Muscle of leg (tissue), 16 donors: ENCODE data around the gene LARP4B. TPM values are rescaled to one million over a fixed set of nuclear protein-coding genes. Genes with fewer than 3 reads are reported as not detected.

Experiments used
- DNase-seq: peaks from one replicate; pipeline ENCODE4 v3.0.0; 2013
- H3K27ac ChIP-seq: one replicate; pipeline ENCODE4 v1.5.1; 2013; ENCODE audit warnings: mild to moderate bottlenecking, low read length, control low read depth
- H3K27me3 ChIP-seq: one replicate; pipeline ENCODE4 v1.6.1; 2013; ENCODE audit warnings: low read length; ENCODE audit not compliant: control insufficient read depth, insufficient read depth
- H3K36me3 ChIP-seq: one replicate; pipeline ENCODE4 v1.6.1; 2013; ENCODE audit warnings: low read length; ENCODE audit not compliant: control insufficient read depth, insufficient read depth
- H3K4me1 ChIP-seq: one replicate; pipeline ENCODE4 v1.6.1; 2013; ENCODE audit warnings: low read length; ENCODE audit not compliant: control insufficient read depth, insufficient read depth
- H3K4me3 ChIP-seq: one replicate; pipeline ENCODE4 v1.5.1; 2013; ENCODE audit warnings: low read length, control low read depth
- H3K9me3 ChIP-seq: replicated peaks from 2 replicates; pipeline ENCODE4 v1.6.1; 2013; ENCODE audit warnings: low read depth, low read length; ENCODE audit not compliant: control insufficient read depth
- WGBS: methylation state at CpG from one replicate; pipeline ENCODE4 v1.1.5; 2013; ENCODE audit warnings: missing lambda C conversion rate; ENCODE audit not compliant: insufficient coverage; 5-methylcytosine and 5-hydroxymethylcytosine counted together
- long read RNA-seq, 11 donors: transcript quantifications; one replicate each; lab custom pipeline, GENCODE V29; 2026
- polyA plus RNA-seq, 8 donors: library from polyadenylated mRNA; unstranded; fragments of 120-200 nt; gene quantifications; one replicate each; pipeline versions ENCODE4 v1.2.1 to v1.2.3, GENCODE V29; 2013; ENCODE audit warnings: inconsistent platforms in 1 of 8, low replicate concordance in 1 of 8; ENCODE audit not compliant: insufficient read length in 8 of 8, insufficient read depth in 1 of 8
- total RNA-seq: library from RNA; stranded (reverse); fragments of 120-200 nt; gene quantifications from one replicate; pipeline ENCODE4 v1.2.4, GENCODE V29; 2013

LARP4B gene
- total RNA-seq: 35.8 TPM
- 10 to 100 TPM; 40.9 to 84.5 (median 55.3) TPM for polyA plus RNA-seq
- long read RNA-seq, donor 1, full-length matches to known transcripts: 2 of 2 reads
- long read RNA-seq, donor 1, partial matches to known transcripts: 0 of 2 reads
- long read RNA-seq, donor 1, other reads (novel, unspliced or antisense): 0 of 2 reads
- long read RNA-seq, donor 2: 0 reads
- long read RNA-seq, donor 3, full-length matches to known transcripts: 8 of 8 reads
- long read RNA-seq, donor 3, partial matches to known transcripts: 0 of 8 reads
- long read RNA-seq, donor 3, other reads (novel, unspliced or antisense): 0 of 8 reads
- long read RNA-seq, donor 4, full-length matches to known transcripts: 3 of 10 reads
- long read RNA-seq, donor 4, partial matches to known transcripts: 7 of 10 reads
- long read RNA-seq, donor 4, other reads (novel, unspliced or antisense): 0 of 10 reads
- long read RNA-seq, donor 5, full-length matches to known transcripts: 9 of 9 reads
- long read RNA-seq, donor 5, partial matches to known transcripts: 0 of 9 reads
- long read RNA-seq, donor 5, other reads (novel, unspliced or antisense): 0 of 9 reads
- long read RNA-seq, donor 6, full-length matches to known transcripts: 17 of 17 reads
- long read RNA-seq, donor 6, partial matches to known transcripts: 0 of 17 reads
- long read RNA-seq, donor 6, other reads (novel, unspliced or antisense): 0 of 17 reads
- long read RNA-seq, donor 7, full-length matches to known transcripts: 3 of 3 reads
- long read RNA-seq, donor 7, partial matches to known transcripts: 0 of 3 reads
- long read RNA-seq, donor 7, other reads (novel, unspliced or antisense): 0 of 3 reads
- long read RNA-seq, donor 8, full-length matches to known transcripts: 4 of 4 reads
- long read RNA-seq, donor 8, partial matches to known transcripts: 0 of 4 reads
- long read RNA-seq, donor 8, other reads (novel, unspliced or antisense): 0 of 4 reads
- long read RNA-seq, donor 9, full-length matches to known transcripts: 3 of 3 reads
- long read RNA-seq, donor 9, partial matches to known transcripts: 0 of 3 reads
- long read RNA-seq, donor 9, other reads (novel, unspliced or antisense): 0 of 3 reads
- long read RNA-seq, donor 10, full-length matches to known transcripts: 6 of 6 reads
- long read RNA-seq, donor 10, partial matches to known transcripts: 0 of 6 reads
- long read RNA-seq, donor 10, other reads (novel, unspliced or antisense): 0 of 6 reads
- long read RNA-seq, donor 11, full-length matches to known transcripts: 2 of 2 reads
- long read RNA-seq, donor 11, partial matches to known transcripts: 0 of 2 reads
- long read RNA-seq, donor 11, other reads (novel, unspliced or antisense): 0 of 2 reads

DNA sequence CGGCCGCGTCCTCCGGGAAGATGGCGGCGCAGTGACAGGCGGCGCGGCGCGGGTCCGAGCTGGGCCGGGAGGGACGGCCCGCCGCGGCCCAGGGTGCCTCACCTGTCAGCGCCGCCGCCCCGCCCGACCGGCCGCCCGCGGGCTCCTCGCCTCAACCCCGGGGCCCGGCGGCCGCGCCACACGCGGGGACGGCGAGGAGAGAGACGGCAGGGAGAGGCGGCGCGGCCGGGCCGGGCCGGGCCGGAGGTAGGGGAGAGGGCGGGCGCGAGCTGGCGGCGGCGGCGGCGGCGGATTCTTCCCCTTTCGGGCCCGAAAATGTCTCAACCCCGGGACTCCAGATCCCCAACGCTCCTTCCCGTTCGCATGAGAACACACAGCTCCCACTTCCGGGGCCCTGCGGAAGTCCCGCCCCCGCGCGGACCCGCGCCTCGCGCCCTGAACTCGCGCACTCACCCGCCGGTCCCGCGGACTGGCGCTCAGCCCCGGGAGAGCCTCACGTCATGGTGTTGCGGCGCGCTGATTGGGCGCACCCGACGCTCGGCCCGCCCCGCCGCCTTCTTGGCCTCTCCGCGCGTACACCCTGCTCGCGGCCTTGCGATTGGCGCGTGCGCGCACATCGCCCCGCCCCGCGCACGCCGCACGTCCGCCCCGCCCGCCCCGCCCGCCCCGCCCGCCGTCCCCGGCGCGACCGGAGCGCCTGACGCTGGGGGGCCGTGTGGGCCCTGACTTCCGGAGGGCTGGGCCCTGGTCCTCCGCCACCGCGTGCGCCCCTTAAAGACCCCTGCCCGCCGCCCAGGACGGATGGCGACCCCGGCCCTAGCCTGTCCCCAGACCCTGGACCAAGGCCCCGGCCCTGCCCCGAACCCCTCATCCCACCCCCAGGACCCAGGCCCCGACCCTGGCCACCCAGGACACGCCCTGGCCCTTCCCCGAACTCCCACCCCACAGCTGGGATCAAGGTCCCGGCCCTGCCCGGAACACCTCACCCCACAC lies at the start of gene LARP4B:
Gene LARP4B (minus strand): TSS at position 380 of the 993 bp plus-strand sequence. CDS start 45,984 bp downstream, outside the sequence.
- H3K27me3 ChIP-seq: no peaks in the 10 kb centered on the region
- WGBS: under 1% methylated on average over 128 of the region's 137 CpGs
- peak; percentile 99 for DNase-seq

DNA sequence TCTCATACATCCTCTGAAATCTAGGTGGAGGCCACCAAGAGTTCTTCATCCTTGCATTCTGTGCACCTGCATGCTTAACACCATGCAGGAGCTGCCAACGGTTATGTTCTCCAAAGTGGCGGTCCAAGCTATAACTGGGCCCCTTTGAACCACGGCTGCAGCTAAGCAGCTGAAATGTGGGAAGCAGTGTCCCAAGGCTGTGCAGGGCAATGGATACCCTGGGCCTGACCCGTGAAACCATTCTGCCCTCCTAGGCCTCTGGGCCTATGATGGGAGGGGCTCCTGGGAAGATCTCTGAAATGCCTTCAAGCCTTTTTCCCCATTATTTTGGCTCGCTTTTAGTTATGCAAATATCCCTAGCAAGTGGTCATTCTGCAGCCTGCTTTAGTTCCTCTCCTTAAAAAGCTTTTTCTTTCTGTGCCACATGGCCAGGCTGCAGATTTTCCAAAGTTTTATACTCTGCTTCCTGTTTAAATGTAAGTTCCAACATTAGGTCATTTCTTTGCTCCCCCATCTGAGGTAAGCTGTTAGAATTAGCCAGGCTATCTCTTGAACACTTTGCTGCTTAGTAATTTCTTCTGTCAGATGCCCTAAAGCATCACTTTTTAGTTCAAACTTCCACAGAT lies 49.1 kb upstream of the LARP4B start:
- Histone ChIP-seq H3K27ac (no peak overlapping the region), H3K4me1 (no peaks in the 10 kb centered on the region), H3K9me3 (peaks cover 29% of the 10 kb centered on the region), H3K4me3 (no peak overlapping the region), H3K36me3 (peaks cover 5% of the 10 kb centered on the region), H3K27me3 (no peaks in the 10 kb centered on the region)
- no peak for DNase-seq
- WGBS: 93% methylated on average over 5 of the region's 5 CpGs

More for the DNA sequence above, at the start of gene LARP4B:
- H3K27ac ChIP-seq: peak within 1 kb of the TSS; percentile 94
- no peaks in the 10 kb centered on the region for H3K9me3 ChIP-seq
- peaks cover 3% of the 10 kb centered on the region for H3K4me1 ChIP-seq
- H3K4me3 ChIP-seq: peak within 1 kb of the TSS; percentile 76
- H3K36me3 ChIP-seq: no peaks in the 10 kb centered on the region

DNA sequence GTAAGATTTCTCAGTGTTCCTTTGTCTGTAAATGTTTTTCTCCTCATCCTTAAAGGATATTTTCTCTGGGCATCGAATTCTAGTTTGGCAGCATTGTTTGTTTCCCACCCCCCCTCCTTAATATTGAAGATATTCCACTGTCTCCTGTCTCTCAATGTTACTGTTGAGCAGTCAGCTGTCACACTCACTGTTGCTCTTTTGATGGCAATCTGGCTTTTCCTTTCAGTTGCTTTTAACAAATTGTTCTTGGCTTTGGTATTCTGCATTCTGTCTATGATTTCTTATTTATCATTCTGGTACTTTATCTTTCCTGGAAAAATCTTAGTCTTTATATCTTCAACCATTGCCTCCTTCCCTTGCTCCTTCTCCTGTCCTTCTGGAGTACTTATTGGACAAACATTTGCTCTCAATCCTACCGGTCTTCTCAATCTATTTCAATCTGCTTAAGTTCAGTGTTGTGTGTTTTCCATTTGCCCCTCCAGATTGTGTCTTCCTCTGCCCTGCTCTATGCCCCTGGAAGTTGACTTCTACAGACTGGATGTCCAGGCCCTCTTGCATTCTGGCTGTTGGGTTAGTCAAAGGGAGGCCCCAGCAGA lies 47.4 kb upstream of the LARP4B start:
- WGBS: 100% methylated on average over 2 of the region's 2 CpGs
- no peak overlapping the region for H3K4me3 ChIP-seq
- DNase-seq: no peak
- no peaks in the 10 kb centered on the region for H3K4me1 ChIP-seq
- no peaks in the 10 kb centered on the region for H3K27me3 ChIP-seq
- peaks cover 29% of the 10 kb centered on the region for H3K9me3 ChIP-seq
- H3K36me3 ChIP-seq: peaks cover 5% of the 10 kb centered on the region
- no peak overlapping the region for H3K27ac ChIP-seq

DNA sequence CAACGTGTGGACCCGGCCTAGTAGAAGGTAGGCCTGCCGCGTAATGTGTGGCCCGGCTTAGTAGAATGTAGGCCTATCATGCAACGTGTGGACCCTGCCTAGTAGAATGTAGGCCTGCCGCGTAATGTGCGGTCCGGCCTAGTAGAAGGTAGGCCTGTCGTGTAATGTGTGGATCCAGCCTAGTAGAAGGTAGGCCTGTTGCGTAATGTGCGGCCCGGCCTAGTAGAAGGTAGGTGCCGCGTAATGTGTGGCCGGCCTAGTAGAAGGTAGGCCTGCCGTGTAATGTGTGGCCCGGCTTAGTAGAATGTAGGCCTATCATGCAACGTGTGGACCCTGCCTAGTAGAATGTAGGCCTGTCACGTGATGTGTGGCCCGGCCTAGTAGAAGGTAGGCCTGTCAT lies 44.8 kb upstream of the LARP4B start:
- 97% methylated on average over 21 of the region's 22 CpGs for WGBS
- Histone ChIP-seq H3K27me3 (no peaks in the 10 kb centered on the region), H3K27ac (no peak overlapping the region), H3K4me3 (no peak overlapping the region), H3K4me1 (peaks cover 4% of the 10 kb centered on the region), H3K36me3 (peaks cover 5% of the 10 kb centered on the region), H3K9me3 (peaks cover 29% of the 10 kb centered on the region)
- no peak for DNase-seq

DNA sequence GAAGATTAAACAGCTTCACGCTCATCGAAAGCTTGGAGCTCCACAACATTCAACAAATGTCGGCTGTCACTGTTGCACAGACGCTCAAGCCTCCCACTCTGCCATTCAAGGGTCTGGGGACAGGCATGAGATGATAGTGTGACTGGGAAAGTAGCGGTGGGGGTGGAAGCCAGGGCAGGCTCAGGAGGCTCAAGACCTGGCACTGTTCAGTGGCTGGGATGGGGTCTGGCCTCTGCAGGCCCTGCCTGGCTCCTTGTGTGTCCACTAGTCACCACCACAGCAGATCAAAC lies 43.2 kb upstream of the LARP4B start:
- no peak overlapping the region for H3K27ac ChIP-seq
- H3K36me3 ChIP-seq: peaks cover 5% of the 10 kb centered on the region
- WGBS: 79% methylated on average over 2 of the region's 5 CpGs
- peaks cover under 1% of the 10 kb centered on the region for H3K27me3 ChIP-seq
- peaks cover 8% of the 10 kb centered on the region for H3K4me1 ChIP-seq
- H3K9me3 ChIP-seq: peaks cover 14% of the 10 kb centered on the region
- DNase-seq: no peak
- no peak overlapping the region for H3K4me3 ChIP-seq

DNA sequence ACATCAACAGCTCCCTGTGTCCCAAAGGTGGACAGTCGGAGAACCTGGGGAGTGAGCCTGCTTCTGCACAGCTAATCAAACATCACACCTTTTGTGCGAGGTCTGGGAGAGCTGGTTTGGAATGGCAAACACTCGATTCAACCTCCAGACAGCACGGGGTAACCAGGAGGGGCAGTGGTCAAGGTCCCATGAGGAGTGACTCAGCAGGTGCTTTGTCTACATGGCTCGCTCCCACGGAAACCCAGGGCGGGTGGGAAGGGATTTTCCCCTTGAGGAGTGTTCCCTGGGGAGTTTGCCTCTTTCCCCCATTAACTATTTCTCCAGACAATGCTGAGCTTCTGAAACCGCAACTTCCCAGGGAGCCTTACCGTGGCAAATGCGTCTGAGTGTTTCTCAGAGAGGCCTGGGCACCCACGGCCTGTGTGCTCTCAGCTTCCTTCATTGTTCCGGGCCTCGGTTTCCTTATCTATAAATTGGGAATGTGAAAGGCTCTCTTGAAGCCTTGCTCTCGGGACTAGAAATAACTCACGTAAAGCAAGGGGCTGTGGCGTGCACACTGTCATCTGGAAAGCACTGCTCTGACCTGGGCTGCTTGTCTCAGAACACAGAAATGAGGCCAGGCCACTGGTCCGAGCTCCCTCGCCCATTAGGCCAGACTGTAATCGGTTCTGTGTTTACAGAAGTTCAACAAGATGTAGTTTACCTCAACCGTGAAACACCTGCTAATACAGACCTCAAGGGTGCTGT lies 42.7 kb upstream of the LARP4B start:
- Histone ChIP-seq H3K27me3 (peaks cover 4% of the 10 kb centered on the region), H3K36me3 (peaks cover 5% of the 10 kb centered on the region), H3K27ac (no peak overlapping the region), H3K9me3 (peaks cover 11% of the 10 kb centered on the region), H3K4me1 (peaks cover 8% of the 10 kb centered on the region), H3K4me3 (no peak overlapping the region)
- WGBS: 82% methylated on average over 12 of the region's 20 CpGs
- no peak for DNase-seq

DNA sequence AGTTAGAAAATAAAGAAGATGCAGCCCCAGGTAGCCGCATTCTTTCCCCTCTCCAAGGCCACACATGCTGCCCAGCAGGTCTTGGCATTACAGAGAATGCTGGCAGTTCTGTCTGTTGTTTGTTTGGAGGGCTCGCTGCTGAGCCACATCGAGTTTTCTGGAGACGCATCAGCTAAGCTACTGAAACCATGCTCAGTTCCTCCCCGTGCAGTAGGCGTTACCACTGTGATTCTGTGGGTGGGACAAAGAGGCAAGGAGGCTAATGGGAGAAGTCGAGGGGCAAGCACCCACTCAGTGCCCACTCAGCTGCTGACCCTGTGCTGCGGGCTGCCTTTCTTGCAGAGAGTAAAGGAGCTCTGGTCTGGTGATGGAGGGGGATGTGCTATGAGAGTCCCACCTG lies 41.3 kb upstream of the LARP4B start:
- WGBS: 72% methylated on average over 8 of the region's 8 CpGs
- Histone ChIP-seq H3K9me3 (peaks cover 5% of the 10 kb centered on the region), H3K4me1 (peaks cover 8% of the 10 kb centered on the region), H3K27ac (no peak overlapping the region), H3K36me3 (peaks cover 5% of the 10 kb centered on the region), H3K27me3 (peaks cover 4% of the 10 kb centered on the region), H3K4me3 (no peak overlapping the region)
- no peak for DNase-seq

DNA sequence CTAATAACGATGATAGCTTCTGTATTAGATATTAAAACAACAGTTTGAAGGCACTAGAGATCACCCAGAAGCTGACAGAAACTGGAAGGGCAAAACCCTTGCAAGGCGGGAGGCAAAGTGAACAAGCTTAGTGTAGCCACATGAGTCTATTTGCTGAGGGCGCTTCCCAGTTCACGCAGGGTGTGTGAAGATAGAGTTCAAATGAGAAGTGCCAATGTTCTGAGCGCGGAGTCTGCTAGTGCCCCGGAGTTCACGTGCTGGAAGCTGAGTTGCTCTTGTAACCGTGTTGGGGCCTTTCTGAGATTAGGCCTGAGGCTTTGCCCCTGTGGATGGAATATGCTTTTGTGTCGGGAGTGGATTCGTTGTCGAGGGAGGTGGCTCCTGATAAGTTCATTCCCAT lies 40.1 kb upstream of the LARP4B start:
- WGBS: 81% methylated on average over 9 of the region's 12 CpGs
- peak overlapping the region; percentile 25 for H3K27ac ChIP-seq
- peaks cover 3% of the 10 kb centered on the region for H3K36me3 ChIP-seq

More for the DNA sequence above, 40.1 kb upstream of the LARP4B start:
- Histone ChIP-seq H3K4me1 (peaks cover 8% of the 10 kb centered on the region), H3K4me3 (no peak overlapping the region), H3K9me3 (no peaks in the 10 kb centered on the region), H3K27me3 (peaks cover 4% of the 10 kb centered on the region)
- peak; percentile 18 for DNase-seq
